ENCODE measurements around the gene HBS1L.

Gene HBS1L

GRCh38 chr6:134995536-134995935 lies 59.1 kb downstream of the HBS1L start:
- no peak for DNase-seq

GRCh38 chr6:134994431-134994830 lies 60.2 kb downstream of the HBS1L start:
- no peak for DNase-seq

DNA sequence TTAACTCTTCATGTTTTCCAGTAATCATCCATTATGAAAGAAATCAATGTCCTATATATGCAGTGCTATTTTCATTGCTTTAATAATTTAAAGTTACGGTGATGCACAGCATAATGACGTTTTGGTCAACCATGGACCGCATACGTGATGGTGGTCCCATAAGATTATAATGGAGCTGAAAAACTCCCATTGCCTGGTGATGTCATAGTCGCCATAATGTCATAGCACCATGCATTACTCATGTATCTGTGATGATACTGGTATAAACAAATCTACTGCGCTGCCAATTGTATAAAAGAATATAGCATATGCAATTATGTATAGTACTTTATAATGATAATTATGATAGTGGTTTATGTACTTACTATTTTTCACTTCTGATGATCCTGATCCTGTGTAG lies 62.5 kb downstream of the HBS1L start:
- no peak for DNase-seq

DNA sequence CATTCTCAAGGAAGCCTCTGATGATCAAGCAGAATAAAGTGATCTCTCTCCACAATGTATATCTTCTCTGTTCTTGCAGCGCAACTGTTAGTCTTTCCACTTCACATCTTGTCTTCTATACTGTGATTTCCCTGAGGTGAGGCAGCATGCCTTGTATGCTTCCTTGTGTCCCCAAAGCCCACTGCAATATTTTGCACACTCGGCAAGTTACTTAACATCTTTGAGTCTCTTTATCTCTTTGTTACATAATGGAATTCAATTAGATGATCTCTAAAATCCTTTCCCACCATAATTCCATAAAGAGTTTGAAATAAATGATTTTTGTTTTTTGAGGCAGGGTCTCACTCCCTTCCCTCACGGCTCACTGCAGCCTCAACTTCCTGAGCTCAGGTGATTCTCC lies 64.4 kb downstream of the HBS1L start:
- DNase-seq: no peak

- no peak for DNase-seq
These were observed 69.8 kb downstream of the HBS1L start for GRCh38 chr6:134984821-134985220.

DNA sequence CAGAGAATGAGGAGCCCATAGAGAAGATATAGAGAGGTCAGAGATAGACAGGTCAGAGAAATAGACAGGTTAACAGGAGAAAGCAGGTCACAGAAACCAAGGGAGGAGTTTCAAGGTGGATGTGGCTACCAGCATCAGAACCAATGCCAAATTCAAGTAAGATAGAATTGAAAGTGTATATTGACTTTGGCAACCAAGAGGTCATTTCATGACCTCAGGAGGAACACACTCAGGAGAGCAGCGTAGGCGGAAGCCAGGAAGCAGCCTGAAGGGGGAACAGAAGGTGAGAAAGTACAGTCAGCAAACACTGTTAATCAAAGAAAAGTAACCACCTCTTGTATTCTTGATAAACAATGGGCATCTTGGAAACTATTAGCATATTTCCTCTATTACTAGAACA lies 70.8 kb downstream of the HBS1L start:
- DNase-seq: no peak

DNA sequence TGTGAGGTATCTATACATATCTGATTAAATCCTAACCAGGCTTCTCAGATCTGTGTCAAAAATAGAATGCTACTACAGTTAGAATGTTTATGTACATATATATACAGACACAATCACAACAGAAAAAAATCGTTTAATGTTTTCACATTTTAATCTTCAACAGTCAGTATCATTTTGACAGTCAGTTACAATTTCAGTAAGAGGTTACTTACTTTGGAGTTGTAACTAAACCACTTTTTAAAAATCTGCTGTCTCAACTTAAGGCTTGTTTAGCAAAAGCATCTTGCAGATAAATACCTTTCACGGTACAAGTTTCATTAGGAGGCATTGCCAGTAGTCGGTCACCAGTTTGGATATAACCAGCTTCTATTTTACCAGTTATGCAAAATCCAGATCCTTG lies 72.5 kb downstream of the HBS1L start:
- no peak for DNase-seq

GRCh38 chr6:134980846-134981245 lies 73.8 kb downstream of the HBS1L start:
- DNase-seq: no peak

GRCh38 chr6:134979142-134979541 lies 75.5 kb downstream of the HBS1L start:
- no peak for DNase-seq

DNA sequence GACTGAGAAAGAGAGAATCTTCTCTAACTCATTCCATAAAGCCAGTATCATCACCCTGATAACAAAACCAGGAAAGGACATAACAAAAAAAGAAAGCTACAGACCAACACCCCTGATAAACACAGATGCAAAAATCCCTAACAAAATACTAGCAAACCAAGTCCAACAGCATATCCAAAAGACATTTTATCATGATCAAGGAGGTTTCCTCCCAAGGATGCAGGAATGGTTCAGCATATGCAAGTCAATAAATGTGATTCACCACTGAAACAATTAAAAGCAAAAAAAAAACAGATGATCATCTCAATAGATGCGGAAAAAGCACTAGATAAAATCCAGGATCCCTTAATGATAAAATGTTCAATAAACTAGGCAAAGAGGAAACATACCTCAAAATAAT lies 80.3 kb downstream of the HBS1L start:
- no peak for DNase-seq

GRCh38 chr6:134967711-134968110 lies 86.9 kb downstream of the HBS1L start:
- DNase-seq: no peak

DNA sequence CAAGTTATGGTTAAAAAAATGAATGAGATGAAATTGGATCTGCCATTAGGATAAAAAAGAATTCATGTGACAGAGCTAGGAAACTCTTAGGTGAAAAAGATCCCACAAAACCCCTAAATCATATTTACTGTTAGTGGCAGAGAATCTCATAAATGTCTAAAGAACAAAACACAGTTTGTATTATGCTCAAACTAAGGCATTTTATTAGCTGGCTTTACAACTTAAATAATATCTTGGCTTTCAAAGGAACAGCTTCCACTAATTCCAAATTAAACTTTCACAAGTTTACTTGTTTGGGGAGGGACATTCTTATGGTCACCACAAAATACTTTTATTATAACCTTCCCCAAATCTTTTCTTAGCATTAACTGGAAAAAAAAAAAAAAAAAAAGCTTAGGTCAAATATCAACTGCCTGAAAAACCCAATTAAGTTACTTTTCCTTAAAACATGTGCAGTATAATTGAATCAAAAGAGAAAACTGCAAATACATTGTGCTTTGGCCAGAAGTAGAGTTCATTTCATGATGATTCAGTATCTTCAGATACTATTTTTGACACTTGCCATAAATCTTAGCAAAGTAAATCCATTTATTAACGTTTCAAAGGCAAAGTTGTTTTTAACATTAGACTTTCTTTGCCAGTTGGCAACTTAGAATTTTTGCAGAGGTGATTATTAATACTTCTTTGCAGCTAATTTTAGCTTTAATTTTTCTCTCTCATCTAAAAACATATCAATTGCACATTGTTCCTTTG lies 90.0 kb downstream of the HBS1L start:
- DNase-seq: no peak

GRCh38 chr6:134962421-134962820 lies 92.2 kb downstream of the HBS1L start:
- DNase-seq: no peak

- no peak for DNase-seq
These were observed 93.3 kb downstream of the HBS1L start for GRCh38 chr6:134961366-134961765.

GRCh38 chr6:134959603-134960002 lies 95.0 kb downstream of the HBS1L start:
- no peak for DNase-seq

DNA sequence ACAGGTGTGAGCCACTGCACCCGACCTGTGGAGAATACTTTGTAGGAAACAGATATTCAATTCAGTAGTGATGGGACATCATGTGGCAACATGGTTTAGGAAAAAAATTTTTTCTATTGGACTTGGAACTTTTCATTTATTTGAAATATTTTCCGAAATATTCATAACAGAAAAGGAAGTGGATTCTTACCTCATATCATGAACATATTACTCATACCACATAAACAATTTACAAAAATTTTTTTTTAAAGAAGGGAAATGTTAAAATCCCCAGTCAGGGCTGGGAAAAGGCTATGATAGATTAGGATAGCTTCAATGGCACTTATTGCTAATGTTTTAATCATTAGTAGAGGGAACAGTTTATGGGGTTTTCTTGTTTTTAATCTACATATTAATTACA lies 97.9 kb downstream of the HBS1L start:
- DNase-seq: no peak

- no peak for DNase-seq
These were observed 98.6 kb downstream of the HBS1L start for GRCh38 chr6:134956032-134956431.

DNA sequence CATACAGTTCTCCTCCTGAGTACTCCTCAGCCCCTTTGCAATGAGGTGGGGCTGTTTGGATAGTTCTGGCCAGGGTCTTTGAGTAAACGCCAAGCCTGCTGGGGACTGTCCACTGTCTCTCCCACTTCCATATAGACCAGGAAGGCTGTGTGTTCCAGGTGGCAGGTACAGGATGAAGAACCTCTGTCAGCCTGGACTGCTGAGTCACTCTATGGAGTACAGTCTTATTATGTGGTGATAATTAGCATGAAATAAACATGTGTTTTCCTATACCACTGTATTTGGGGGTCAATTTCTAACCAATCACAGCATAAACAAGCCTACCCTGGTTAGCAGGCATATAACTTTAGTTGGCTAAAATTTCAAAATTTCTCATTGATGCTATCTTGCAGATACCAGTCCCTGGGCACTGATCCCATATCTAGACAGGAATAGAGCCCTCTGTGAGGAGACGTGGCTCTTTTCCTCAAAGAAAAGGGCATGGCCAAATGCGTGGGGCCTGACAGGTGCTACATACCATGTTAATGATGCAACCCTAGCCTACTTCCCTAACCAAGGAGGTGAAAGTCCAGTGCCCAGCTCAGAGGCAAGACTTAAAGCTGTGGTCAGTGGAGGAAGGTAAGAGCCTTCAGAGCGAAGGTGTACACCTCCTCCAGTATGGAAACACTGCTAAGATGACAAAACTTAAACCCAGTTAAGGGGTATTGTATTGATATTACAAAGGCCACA lies 100.2 kb downstream of the HBS1L start:
- no peak for DNase-seq

GRCh38 chr6:134951494-134952263 lies 102.9 kb downstream of the HBS1L start:
- no peak for DNase-seq

GRCh38 chr6:134950482-134950881 lies 104.1 kb downstream of the HBS1L start:
- DNase-seq: no peak

GRCh38 chr6:134949927-134950326 lies 104.7 kb downstream of the HBS1L start, which contains the start of gene ALDH8A1:
TSS of gene ALDH8A1 (minus strand) at chr6:134950101. CDS start at chr6:134950053, 48 bp downstream.
- no peak for DNase-seq

- DNase-seq: no peak
These were observed 105.9 kb downstream of the HBS1L start for GRCh38 chr6:134948691-134949090.

GRCh38 chr6:134948142-134948541 lies 106.5 kb downstream of the HBS1L start:
- DNase-seq: no peak

DNA sequence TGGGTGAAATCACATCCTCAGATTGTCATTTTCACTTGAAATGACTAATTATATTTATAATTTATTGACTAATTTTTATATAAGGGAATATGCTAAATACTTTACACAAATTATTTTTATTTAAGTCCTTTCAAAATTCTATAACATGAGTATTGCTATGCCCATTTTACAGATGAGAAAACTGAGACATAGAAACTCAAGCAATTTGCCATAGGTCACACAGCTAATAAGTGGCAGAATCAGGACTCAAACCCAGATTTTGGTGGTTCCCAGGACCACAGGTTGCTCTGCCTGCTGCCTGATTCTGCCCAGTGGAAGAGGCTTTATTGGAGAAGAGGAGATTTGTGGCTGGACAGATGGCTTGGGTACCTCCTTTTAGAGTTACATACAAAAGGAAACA lies 109.6 kb downstream of the HBS1L start:
- DNase-seq: no peak

Measured in SHP77 (cell line).